H1 (cell line): ENCODE measurements around the gene NR3C2.
A peak's percentile ranks its signal among the peaks of the same experiment; 100 is the strongest.

Experiments used
- BRCA1 ChIP-seq: IDR thresholded peaks from 2 replicates; pipeline ENCODE4 v1.6.1; 2012; ENCODE audit warnings: low read depth, low read length, improper control_type of control experiment
- CEBPB ChIP-seq: IDR thresholded peaks from 2 replicates; pipeline ENCODE4 v1.6.1; 2012; ENCODE audit warnings: low read depth, low read length
- CHD2 ChIP-seq: IDR thresholded peaks from 2 replicates; pipeline ENCODE4 v1.6.1; 2012; ENCODE audit warnings: low read length, improper control_type of control experiment
- EGR1 ChIP-seq: IDR thresholded peaks from 2 replicates; pipeline ENCODE4 v1.6.1; 2011; ENCODE audit warnings: low read depth, low read length, borderline replicate concordance
- EZH2 ChIP-seq: fragments of 200-600 bp; sonication (generic); IDR thresholded peaks from 2 replicates; pipeline ENCODE4 v1.7.1; 2012; ENCODE audit warnings: low read depth, mild to moderate bottlenecking, moderate library complexity, low read length, inconsistent platforms; ENCODE audit not compliant: severe bottlenecking
- POLR2A ChIP-seq, 2 experiments: IDR thresholded peaks; 1 replicate in 1 of 2; 2 replicates in 1 of 2; pipeline ENCODE4 v1.6.1; 2011; ENCODE audit warnings: low read depth in 2 of 2, low read length in 2 of 2, mild to moderate bottlenecking in 2 of 2; ENCODE audit errors: control extremely low read depth in 1 of 2
- SIX5 ChIP-seq: IDR thresholded peaks from 2 replicates; pipeline ENCODE4 v1.6.1; 2011; ENCODE audit warnings: mild to moderate bottlenecking, low read depth, low read length
- SP1 ChIP-seq: IDR thresholded peaks from 2 replicates; pipeline ENCODE4 v1.6.1; 2011; ENCODE audit warnings: low read depth, low read length
- TAF1 ChIP-seq: IDR thresholded peaks from 2 replicates; pipeline ENCODE4 v1.6.1; 2011; ENCODE audit warnings: mild to moderate bottlenecking, low read depth, low read length
- TCF12 ChIP-seq: IDR thresholded peaks from 2 replicates; pipeline ENCODE4 v1.6.1; 2011; ENCODE audit warnings: low read depth, mild to moderate bottlenecking, low read length
- TF ChIP-seq, protein P1 (sequence below), 3 experiments: IDR thresholded peaks; 1 replicate in 2 of 3; 2 replicates in 1 of 3; pipeline versions ENCODE4 v1.5.1 to v1.6.1; 2011; ENCODE audit warnings: low read length in 3 of 3, mild to moderate bottlenecking in 3 of 3, inconsistent platforms in 2 of 3, low read depth in 1 of 3, moderate library complexity in 1 of 3; ENCODE audit not compliant: insufficient read depth in 1 of 3; ENCODE audit errors: control extremely low read depth in 1 of 3
- TF ChIP-seq, protein P2 (sequence below): IDR thresholded peaks from 2 replicates; pipeline ENCODE4 v1.6.1; 2011; ENCODE audit warnings: low read length, improper control_type of control experiment

DNA sequence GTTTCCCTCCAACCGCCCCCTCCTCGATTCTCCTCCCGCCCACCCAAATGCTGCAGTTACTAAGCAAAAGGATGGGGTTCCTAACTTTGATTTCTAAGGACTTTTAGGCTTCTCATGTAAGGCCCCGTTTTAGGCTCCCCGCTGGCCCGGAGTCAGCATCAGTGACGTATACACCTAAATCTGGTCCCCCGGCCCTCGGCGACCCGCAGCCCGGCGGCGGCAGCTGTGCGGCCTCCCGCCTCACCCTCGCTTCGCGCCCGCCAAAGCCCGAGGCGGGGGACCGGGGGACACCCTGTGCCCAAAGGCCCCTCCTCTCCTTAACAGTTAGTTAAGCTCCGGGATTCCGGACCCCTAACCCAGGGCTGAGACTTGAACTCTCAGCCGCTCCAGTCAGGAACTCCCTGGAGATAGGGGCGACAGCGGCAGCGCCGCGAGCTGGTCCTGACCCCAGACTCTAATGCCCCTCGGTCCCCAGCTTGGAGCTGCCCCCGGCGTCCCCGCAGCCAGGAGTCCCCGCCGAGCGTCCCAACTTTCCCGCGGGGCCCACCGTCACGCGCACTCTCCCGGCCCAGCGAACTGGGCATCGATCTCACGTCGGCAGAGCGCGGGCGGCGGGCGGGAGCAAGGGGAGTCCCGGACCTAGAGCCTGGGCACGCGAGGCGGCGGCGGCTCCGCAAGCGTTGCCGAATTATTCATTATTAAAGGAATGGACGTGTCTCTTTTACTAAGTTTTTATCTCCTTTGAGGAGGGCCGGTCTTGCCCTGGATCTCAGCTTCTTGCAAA lies 1.5 kb upstream of the NR3C2 start:
- TF ChIP-seq, protein P1, sequence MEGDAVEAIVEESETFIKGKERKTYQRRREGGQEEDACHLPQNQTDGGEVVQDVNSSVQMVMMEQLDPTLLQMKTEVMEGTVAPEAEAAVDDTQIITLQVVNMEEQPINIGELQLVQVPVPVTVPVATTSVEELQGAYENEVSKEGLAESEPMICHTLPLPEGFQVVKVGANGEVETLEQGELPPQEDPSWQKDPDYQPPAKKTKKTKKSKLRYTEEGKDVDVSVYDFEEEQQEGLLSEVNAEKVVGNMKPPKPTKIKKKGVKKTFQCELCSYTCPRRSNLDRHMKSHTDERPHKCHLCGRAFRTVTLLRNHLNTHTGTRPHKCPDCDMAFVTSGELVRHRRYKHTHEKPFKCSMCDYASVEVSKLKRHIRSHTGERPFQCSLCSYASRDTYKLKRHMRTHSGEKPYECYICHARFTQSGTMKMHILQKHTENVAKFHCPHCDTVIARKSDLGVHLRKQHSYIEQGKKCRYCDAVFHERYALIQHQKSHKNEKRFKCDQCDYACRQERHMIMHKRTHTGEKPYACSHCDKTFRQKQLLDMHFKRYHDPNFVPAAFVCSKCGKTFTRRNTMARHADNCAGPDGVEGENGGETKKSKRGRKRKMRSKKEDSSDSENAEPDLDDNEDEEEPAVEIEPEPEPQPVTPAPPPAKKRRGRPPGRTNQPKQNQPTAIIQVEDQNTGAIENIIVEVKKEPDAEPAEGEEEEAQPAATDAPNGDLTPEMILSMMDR (IDR thresholded peaks at IDR 0.05; ENCODE audit: control extremely low read depth in 1 of 3, insufficient read depth in 1 of 3, low read depth in 1 of 3, low read length in 3 of 3): no peak
- TF ChIP-seq, protein P2, sequence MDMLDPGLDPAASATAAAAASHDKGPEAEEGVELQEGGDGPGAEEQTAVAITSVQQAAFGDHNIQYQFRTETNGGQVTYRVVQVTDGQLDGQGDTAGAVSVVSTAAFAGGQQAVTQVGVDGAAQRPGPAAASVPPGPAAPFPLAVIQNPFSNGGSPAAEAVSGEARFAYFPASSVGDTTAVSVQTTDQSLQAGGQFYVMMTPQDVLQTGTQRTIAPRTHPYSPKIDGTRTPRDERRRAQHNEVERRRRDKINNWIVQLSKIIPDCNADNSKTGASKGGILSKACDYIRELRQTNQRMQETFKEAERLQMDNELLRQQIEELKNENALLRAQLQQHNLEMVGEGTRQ: no peak
- no peak for TF ChIP-seq POLR2A (IDR thresholded peaks at IDR 0.05; ENCODE audit: control extremely low read depth in 1 of 2, low read depth in 2 of 2, low read length in 2 of 2)
- TF ChIP-seq SIX5: no peak
- TF ChIP-seq BRCA1: no peak
- peak; percentile 84 for TF ChIP-seq EZH2
- TF ChIP-seq SP1: no peak
- no peak for TF ChIP-seq TAF1
- TF ChIP-seq TCF12: no peak
- no peak for TF ChIP-seq EGR1
- TF ChIP-seq CHD2: no peak
- TF ChIP-seq CEBPB: no peak
